Measurements from ENCODE around the gene FRMD4A.

DNA sequence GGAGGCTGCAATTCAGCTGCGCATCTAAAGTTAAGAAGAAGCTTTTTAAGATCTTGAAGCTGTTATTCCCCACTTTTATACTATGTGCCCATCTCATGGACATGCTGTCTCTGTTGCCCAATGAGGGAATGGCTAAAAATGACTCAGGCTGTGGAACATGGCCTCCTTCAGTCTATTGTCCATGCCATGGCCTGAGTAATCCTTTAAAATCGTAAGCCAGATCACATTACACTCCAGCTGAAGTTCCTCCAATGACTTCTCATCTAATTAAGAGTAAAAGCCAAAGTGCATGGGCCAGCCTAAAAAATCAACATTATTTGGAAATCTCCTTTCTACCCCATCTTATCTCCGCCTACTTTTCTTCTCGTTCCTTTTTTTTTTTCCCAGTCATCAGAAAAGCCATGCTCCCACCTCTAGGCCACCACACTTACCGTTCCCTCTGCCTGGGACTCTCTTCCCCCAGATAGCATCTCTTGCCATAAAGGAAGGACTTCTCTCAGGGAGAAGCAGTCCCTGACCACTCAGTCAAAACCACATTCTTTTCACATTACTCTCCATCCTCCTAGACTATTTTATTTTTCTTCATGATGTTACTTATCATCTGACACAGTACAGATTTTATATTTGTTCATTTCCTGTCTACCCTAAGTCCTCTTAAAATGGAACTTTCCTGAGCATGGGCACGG lies 406.5 kb downstream of the FRMD4A start:
- TF ChIP-seq CTCF (IDR thresholded peaks at IDR 0.05) (no peak), POLR2A (IDR thresholded peaks at IDR 0.05) (no peak), POLR2AphosphoS5 (IDR thresholded peaks at IDR 0.05) (no peak)
